Tibial nerve (tissue), 4 donors: ENCODE measurements around the gene WDR70. TPM values are rescaled to one million over a fixed set of nuclear protein-coding genes. Genes with fewer than 3 reads are reported as not detected.
"Not testable (repeated sequence)": the region's sequence is repeated elsewhere in the genome, so short reads cannot be mapped to it uniquely, and the experiment has no call there.

Source experiments
- DNase-seq, 2 donors: peaks; one replicate each; pipeline ENCODE4 v3.0.0-alpha.2; 2019; ENCODE audit warnings: low spot score in 2 of 2
- H3K27ac ChIP-seq, 4 donors: fragments of 200-600 bp; sonication (generic) in 3 of 4; one replicate each; pipeline ENCODE4 v1.5.1; 2017 to 2019; ENCODE audit warnings: mild to moderate bottlenecking in 1 of 4
- H3K27me3 ChIP-seq, 2 donors: fragments of 200-600 bp; sonication (generic) in 1 of 2; one replicate each; pipeline versions ENCODE4 v1.5.1 to v1.6.0; 2017 to 2019
- H3K36me3 ChIP-seq, 3 donors: fragments of 200-600 bp; sonication (generic); one replicate each; pipeline ENCODE4 v1.5.1; 2018 to 2019
- H3K4me1 ChIP-seq, 4 donors: fragments of 200-600 bp; sonication (generic) in 3 of 4; one replicate each; pipeline ENCODE4 v1.5.1; 2017 to 2019
- H3K4me3 ChIP-seq, 4 donors: fragments of 200-600 bp; sonication (generic) in 3 of 4; one replicate each; pipeline ENCODE4 v1.5.1; 2017 to 2019; ENCODE audit warnings: mild to moderate bottlenecking in 1 of 4, moderate library complexity in 1 of 4
- H3K9me3 ChIP-seq, 4 donors: fragments of 200-600 bp; sonication (generic) in 3 of 4; one replicate each; pipeline ENCODE4 v1.5.1; 2017 to 2019
- EP300 ChIP-seq, 2 donors: sonication (generic); formaldehyde crosslinking; IDR thresholded peaks; one replicate each; pipeline ENCODE4 v1.6.1; 2017; ENCODE audit warnings: antibody characterized with exemption in 2 of 2, mild to moderate bottlenecking in 1 of 2
- POLR2A ChIP-seq, 2 donors: fragments of 450-650 bp; IDR thresholded peaks; one replicate each; pipeline ENCODE4 v1.6.1; 2017; ENCODE audit warnings: antibody characterized with exemption in 2 of 2, mild to moderate bottlenecking in 2 of 2, moderate library complexity in 2 of 2
- WGBS, 2 donors: methylation state at CpG; one replicate each; pipeline ENCODE4 v1.1.5; 2018; 5-methylcytosine and 5-hydroxymethylcytosine counted together
- total RNA-seq, 4 donors: library from RNA; depleted of rRNA; stranded (reverse); fragments of >200 nt; gene quantifications; one replicate each; pipeline ENCODE4 v1.1.0, GENCODE V29; 2016
- TF ChIP-seq, protein P1 (sequence below), 5 experiments: fragments of 200-600 bp in 3 of 5; fragments of 450-650 bp in 2 of 5; sonication (generic) in 3 of 5; IDR thresholded peaks; one replicate each; pipeline ENCODE4 v1.5.1; 2016 to 2019; ENCODE audit warnings: antibody characterized with exemption in 5 of 5, mild to moderate bottlenecking in 3 of 5, moderate library complexity in 2 of 5

The WDR70 gene
- total RNA-seq, result 10 to 100 TPM; 35.1 to 68.6 (median 47.4) TPM

- H3K27ac ChIP-seq, result peak within 1 kb of the TSS in 2 of 4 donors; percentile 63 to 76
- peak within 1 kb of the TSS; percentile 79 to 90 (median 82) for H3K4me3 ChIP-seq
- H3K4me1 ChIP-seq, result peaks cover 0 to 17% (median 8%) of the 10 kb centered on the region in 4 donors
- WGBS, 2 donors, result 0% methylated on average over 28 to 29 of the region's 39 CpGs
- DNase-seq, result peak; percentile 45 to 69
- H3K36me3 ChIP-seq, result peaks cover 0 to 31% (median 0%) of the 10 kb centered on the region in 3 donors
- not testable (repeated sequence) for H3K9me3 ChIP-seq, H3K27me3 ChIP-seq
- peak in 1 of 2 donors; percentile 9 for TF ChIP-seq POLR2A (IDR thresholded peaks at IDR 0.05)
- TF ChIP-seq, protein P1, sequence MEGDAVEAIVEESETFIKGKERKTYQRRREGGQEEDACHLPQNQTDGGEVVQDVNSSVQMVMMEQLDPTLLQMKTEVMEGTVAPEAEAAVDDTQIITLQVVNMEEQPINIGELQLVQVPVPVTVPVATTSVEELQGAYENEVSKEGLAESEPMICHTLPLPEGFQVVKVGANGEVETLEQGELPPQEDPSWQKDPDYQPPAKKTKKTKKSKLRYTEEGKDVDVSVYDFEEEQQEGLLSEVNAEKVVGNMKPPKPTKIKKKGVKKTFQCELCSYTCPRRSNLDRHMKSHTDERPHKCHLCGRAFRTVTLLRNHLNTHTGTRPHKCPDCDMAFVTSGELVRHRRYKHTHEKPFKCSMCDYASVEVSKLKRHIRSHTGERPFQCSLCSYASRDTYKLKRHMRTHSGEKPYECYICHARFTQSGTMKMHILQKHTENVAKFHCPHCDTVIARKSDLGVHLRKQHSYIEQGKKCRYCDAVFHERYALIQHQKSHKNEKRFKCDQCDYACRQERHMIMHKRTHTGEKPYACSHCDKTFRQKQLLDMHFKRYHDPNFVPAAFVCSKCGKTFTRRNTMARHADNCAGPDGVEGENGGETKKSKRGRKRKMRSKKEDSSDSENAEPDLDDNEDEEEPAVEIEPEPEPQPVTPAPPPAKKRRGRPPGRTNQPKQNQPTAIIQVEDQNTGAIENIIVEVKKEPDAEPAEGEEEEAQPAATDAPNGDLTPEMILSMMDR (IDR thresholded peaks at IDR 0.05), result peak; percentile 48 to 81 (median 61)
- peak; percentile 21 to 87 for TF ChIP-seq EP300 (IDR thresholded peaks at IDR 0.05)
These were observed at the start of gene WDR70 for GRCh38 chr5:37379100-37379628. Gene WDR70 (plus strand): TSS chr5:37379318. CDS start chr5:37379368, 50 bp downstream.

DNA sequence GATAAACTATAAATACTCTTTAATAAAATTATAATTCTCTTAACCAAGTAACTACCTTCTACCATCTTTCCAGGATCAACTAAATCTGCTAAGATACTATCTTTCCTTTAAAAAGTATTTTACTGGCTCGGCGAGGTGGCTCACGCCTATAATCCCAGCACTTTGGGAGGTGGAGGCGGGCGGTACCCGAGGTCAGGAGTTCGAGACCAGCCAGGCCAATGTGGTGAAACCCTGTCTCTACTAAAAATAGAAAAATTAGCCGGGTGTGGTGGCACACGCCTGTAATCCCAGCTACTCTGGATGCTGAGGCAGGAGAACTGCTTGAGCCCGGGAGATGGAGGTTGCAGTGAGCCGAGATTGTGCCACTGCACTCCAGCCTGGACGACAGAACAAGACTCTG, 44.4 kb upstream of the WDR70 start:
- not testable (repeated sequence) for H3K9me3 ChIP-seq, H3K4me1 ChIP-seq, H3K27me3 ChIP-seq, H3K4me3 ChIP-seq, DNase-seq, H3K27ac ChIP-seq
- peaks cover 0 to 97% (median 10%) of the 10 kb centered on the region in 3 donors for H3K36me3 ChIP-seq
- WGBS, 2 donors, result 94 to 95% methylated on average over 12 of the region's 12 CpGs

DNA sequence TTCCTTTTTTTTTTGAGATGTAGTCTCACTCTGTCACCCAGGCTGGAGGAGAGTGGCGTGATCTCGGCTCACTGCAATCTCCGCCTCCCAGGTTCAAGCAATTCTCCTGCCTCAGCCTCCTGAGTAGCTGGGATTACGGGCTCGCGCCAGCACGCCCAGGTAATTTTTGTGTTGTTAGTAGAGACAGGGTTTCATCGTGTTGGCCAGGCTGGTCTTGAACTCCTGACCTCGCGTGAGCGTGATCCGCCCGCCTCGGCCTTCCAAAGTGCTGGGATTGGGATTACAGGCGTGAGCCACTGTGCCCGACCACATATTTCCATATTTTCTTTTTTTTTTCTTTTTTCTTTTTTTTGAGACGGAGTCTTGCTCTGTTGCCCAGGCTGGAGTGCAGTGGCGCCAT, 36.4 kb upstream of the WDR70 start:
- not testable (repeated sequence) for DNase-seq, H3K27ac ChIP-seq, H3K4me3 ChIP-seq, H3K27me3 ChIP-seq, H3K9me3 ChIP-seq, H3K4me1 ChIP-seq
- H3K36me3 ChIP-seq, result peaks cover 0 to 98% (median 12%) of the 10 kb centered on the region in 3 donors
- 94 to 98% methylated on average over 18 of the region's 18 CpGs for WGBS, 2 donors

DNA sequence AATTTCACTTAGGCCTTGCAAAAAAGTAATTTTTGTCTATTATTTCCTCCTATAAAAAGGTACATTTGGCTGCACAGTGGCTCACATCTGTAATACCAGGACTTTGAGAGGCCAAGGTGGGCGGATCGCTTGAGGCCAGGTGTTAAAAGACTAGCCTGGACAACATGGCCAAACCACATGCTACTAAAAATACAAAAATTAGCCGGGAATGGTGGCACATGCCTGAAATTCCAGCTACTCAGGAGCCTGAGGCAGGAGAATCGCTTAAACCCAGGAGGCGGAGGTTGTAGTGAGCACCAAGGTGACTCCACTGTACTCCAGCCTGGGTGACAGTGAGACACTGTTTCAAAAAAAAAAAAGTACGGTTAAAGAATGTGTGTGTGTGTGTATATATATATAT, 24.0 kb upstream of the WDR70 start:
- no peak overlapping the region for H3K27ac ChIP-seq
- 94 to 99% methylated on average over 6 of the region's 6 CpGs for WGBS, 2 donors

GRCh38 chr5:37370550-37370863, 8.6 kb upstream of the WDR70 start:
- peaks cover 0 to 7% (median 0%) of the 10 kb centered on the region in 3 donors for H3K36me3 ChIP-seq
- TF ChIP-seq EP300 (IDR thresholded peaks at IDR 0.05) (no peak), POLR2A (IDR thresholded peaks at IDR 0.05) (no peak)
- TF ChIP-seq, protein P1 (IDR thresholded peaks at IDR 0.05), result no peak
- H3K4me3 ChIP-seq, result peak overlapping the region; percentile 62 to 83 (median 80)
- H3K9me3 ChIP-seq, result no peaks in the 10 kb centered on the region
- peak overlapping the region; percentile 14 to 81 (median 77) for H3K27ac ChIP-seq
- 0 to 2% methylated on average over 7 of the region's 7 CpGs for WGBS, 2 donors
- H3K4me1 ChIP-seq, result peaks cover 0 to 38% (median 15%) of the 10 kb centered on the region in 4 donors
- no peaks in the 10 kb centered on the region for H3K27me3 ChIP-seq
- peak in 1 of 2 donors; percentile 7 for DNase-seq

More for the DNA sequence above, 24.0 kb upstream of the WDR70 start:
- no peaks in the 10 kb centered on the region for H3K4me1 ChIP-seq
- TF ChIP-seq, protein P1 (IDR thresholded peaks at IDR 0.05), result no peak
- TF ChIP-seq POLR2A (IDR thresholded peaks at IDR 0.05), result no peak
- H3K9me3 ChIP-seq, result no peaks in the 10 kb centered on the region
- H3K36me3 ChIP-seq, result peaks cover 4 to 91% (median 9%) of the 10 kb centered on the region in 3 donors
- no peak overlapping the region for H3K4me3 ChIP-seq
- no peaks in the 10 kb centered on the region for H3K27me3 ChIP-seq
- DNase-seq, result no peak

- Histone ChIP-seq H3K4me1 (peaks cover 0 to 34% (median 15%) of the 10 kb centered on the region in 4 donors), H3K36me3 (peaks cover 0 to 7% (median 0%) of the 10 kb centered on the region in 3 donors), H3K27ac (peak within 1 kb of the TSS; percentile 14 to 81 (median 77)), H3K27me3 (no peaks in the 10 kb centered on the region), H3K4me3 (peak within 1 kb of the TSS; percentile 62 to 83 (median 80)), H3K9me3 (no peaks in the 10 kb centered on the region)
- TF ChIP-seq, protein P1 (IDR thresholded peaks at IDR 0.05), result peak in 1 of 5 experiments; percentile 48
- TF ChIP-seq EP300 (IDR thresholded peaks at IDR 0.05) (peak; percentile 83 to 98), POLR2A (IDR thresholded peaks at IDR 0.05) (peak; percentile 19 to 65)
- DNase-seq, result peak; percentile 77 to 87
- WGBS, 2 donors, result 1% methylated on average over 49 of the region's 49 CpGs
These were observed 8.0 kb upstream of the WDR70 start, which contains the start of gene NUP155 for GRCh38 chr5:37370864-37371726. Gene NUP155 (minus strand): TSS chr5:37371106. CDS start chr5:37370977, 129 bp downstream.
